ENCODE measurements around the gene AATK.

The AATK gene

GRCh38 chr17:81091774-81092517, 74.1 kb downstream of the AATK start:
- Histone ChIP-seq H3K27ac (ENCODE audit: low read length) (no peak overlapping the region), H3K4me1 (ENCODE audit: control insufficient read depth in 1 of 2, insufficient read depth in 2 of 2, low read length in 2 of 2) (peaks cover 12 to 38% of the 10 kb centered on the region in 2 donors), H3K4me3 (ENCODE audit: low read depth in 1 of 2, low read length in 2 of 2) (no peak overlapping the region), H3K36me3 (ENCODE audit: control insufficient read depth in 1 of 2, insufficient read depth in 2 of 2, low read length in 2 of 2) (peaks cover 0 to 25% of the 10 kb centered on the region in 2 donors), H3K9me3 (ENCODE audit: control insufficient read depth in 1 of 2, low read length in 2 of 2) (no peaks in the 10 kb centered on the region), H3K27me3 (ENCODE audit: low read depth, low read length) (no peaks in the 10 kb centered on the region)

- Histone ChIP-seq H3K27ac (ENCODE audit: low read length) (no peak overlapping the region), H3K4me1 (ENCODE audit: control insufficient read depth in 1 of 2, insufficient read depth in 2 of 2, low read length in 2 of 2) (peaks cover 7 to 30% of the 10 kb centered on the region in 2 donors)
Measured at GRCh38 chr17:81091154-81091553, 74.9 kb downstream of the AATK start.

GRCh38 chr17:81090361-81091136, 75.5 kb downstream of the AATK start:
- Histone ChIP-seq H3K4me3 (ENCODE audit: low read depth in 1 of 2, low read length in 2 of 2) (no peak overlapping the region), H3K36me3 (ENCODE audit: control insufficient read depth in 1 of 2, insufficient read depth in 2 of 2, low read length in 2 of 2) (peaks cover 0 to 36% of the 10 kb centered on the region in 2 donors), H3K9me3 (ENCODE audit: control insufficient read depth in 1 of 2, low read length in 2 of 2) (no peaks in the 10 kb centered on the region), H3K4me1 (ENCODE audit: control insufficient read depth in 1 of 2, insufficient read depth in 2 of 2, low read length in 2 of 2) (peaks cover 4 to 24% of the 10 kb centered on the region in 2 donors), H3K27me3 (ENCODE audit: low read depth, low read length) (no peaks in the 10 kb centered on the region), H3K27ac (ENCODE audit: low read length) (no peak overlapping the region)

More at GRCh38 chr17:81091154-81091553, 74.9 kb downstream of the AATK start:
- Histone ChIP-seq H3K36me3 (ENCODE audit: control insufficient read depth in 1 of 2, insufficient read depth in 2 of 2, low read length in 2 of 2) (peaks cover 0 to 33% of the 10 kb centered on the region in 2 donors), H3K4me3 (ENCODE audit: low read depth in 1 of 2, low read length in 2 of 2) (no peak overlapping the region), H3K9me3 (ENCODE audit: control insufficient read depth in 1 of 2, low read length in 2 of 2) (no peaks in the 10 kb centered on the region), H3K27me3 (ENCODE audit: low read depth, low read length) (no peaks in the 10 kb centered on the region)

GRCh38 chr17:81086789-81087551, 79.1 kb downstream of the AATK start:
- Histone ChIP-seq H3K9me3 (ENCODE audit: control insufficient read depth in 1 of 2, low read length in 2 of 2) (no peaks in the 10 kb centered on the region), H3K4me1 (ENCODE audit: control insufficient read depth in 1 of 2, insufficient read depth in 2 of 2, low read length in 2 of 2) (peaks cover 0 to 14% of the 10 kb centered on the region in 2 donors), H3K27ac (ENCODE audit: low read length) (no peak overlapping the region), H3K4me3 (ENCODE audit: low read depth in 1 of 2, low read length in 2 of 2) (no peak overlapping the region), H3K27me3 (ENCODE audit: low read depth, low read length) (no peaks in the 10 kb centered on the region), H3K36me3 (ENCODE audit: control insufficient read depth in 1 of 2, insufficient read depth in 2 of 2, low read length in 2 of 2) (peaks cover 4 to 46% of the 10 kb centered on the region in 2 donors)

- no peaks in the 10 kb centered on the region for H3K9me3 ChIP-seq (ENCODE audit: control insufficient read depth in 1 of 2, low read length in 2 of 2)
- H3K27ac ChIP-seq (ENCODE audit: low read length) = no peak overlapping the region
- peaks cover 4 to 46% of the 10 kb centered on the region in 2 donors for H3K36me3 ChIP-seq (ENCODE audit: control insufficient read depth in 1 of 2, insufficient read depth in 2 of 2, low read length in 2 of 2)
- peaks cover 0 to 21% of the 10 kb centered on the region in 2 donors for H3K4me1 ChIP-seq (ENCODE audit: control insufficient read depth in 1 of 2, insufficient read depth in 2 of 2, low read length in 2 of 2)
- no peaks in the 10 kb centered on the region for H3K27me3 ChIP-seq (ENCODE audit: low read depth, low read length)
- H3K4me3 ChIP-seq (ENCODE audit: low read depth in 1 of 2, low read length in 2 of 2) = no peak overlapping the region
Measured at GRCh38 chr17:81085420-81085911, 80.6 kb downstream of the AATK start.

GRCh38 chr17:81084680-81085419, 81.2 kb downstream of the AATK start:
- Histone ChIP-seq H3K4me3 (ENCODE audit: low read depth in 1 of 2, low read length in 2 of 2) (no peak overlapping the region), H3K27me3 (ENCODE audit: low read depth, low read length) (no peaks in the 10 kb centered on the region), H3K36me3 (ENCODE audit: control insufficient read depth in 1 of 2, insufficient read depth in 2 of 2, low read length in 2 of 2) (peaks cover 4 to 46% of the 10 kb centered on the region in 2 donors), H3K27ac (ENCODE audit: low read length) (no peak overlapping the region), H3K9me3 (ENCODE audit: control insufficient read depth in 1 of 2, low read length in 2 of 2) (no peaks in the 10 kb centered on the region), H3K4me1 (ENCODE audit: control insufficient read depth in 1 of 2, insufficient read depth in 2 of 2, low read length in 2 of 2) (peaks cover 0 to 22% of the 10 kb centered on the region in 2 donors)

- Histone ChIP-seq H3K9me3 (ENCODE audit: control insufficient read depth in 1 of 2, low read length in 2 of 2) (no peaks in the 10 kb centered on the region), H3K36me3 (ENCODE audit: control insufficient read depth in 1 of 2, insufficient read depth in 2 of 2, low read length in 2 of 2) (peaks cover 4 to 41% of the 10 kb centered on the region in 2 donors), H3K27me3 (ENCODE audit: low read depth, low read length) (no peaks in the 10 kb centered on the region), H3K4me3 (ENCODE audit: low read depth in 1 of 2, low read length in 2 of 2) (no peak overlapping the region), H3K4me1 (ENCODE audit: control insufficient read depth in 1 of 2, insufficient read depth in 2 of 2, low read length in 2 of 2) (peaks cover 0 to 23% of the 10 kb centered on the region in 2 donors), H3K27ac (ENCODE audit: low read length) (no peak overlapping the region)
Measured at GRCh38 chr17:81083125-81083765, 82.8 kb downstream of the AATK start.

GRCh38 chr17:81082177-81083073, 83.6 kb downstream of the AATK start:
- peaks cover 0 to 23% of the 10 kb centered on the region in 2 donors for H3K4me1 ChIP-seq (ENCODE audit: control insufficient read depth in 1 of 2, insufficient read depth in 2 of 2, low read length in 2 of 2)
- H3K9me3 ChIP-seq (ENCODE audit: control insufficient read depth in 1 of 2, low read length in 2 of 2) = no peaks in the 10 kb centered on the region
- peaks cover 4 to 33% of the 10 kb centered on the region in 2 donors for H3K36me3 ChIP-seq (ENCODE audit: control insufficient read depth in 1 of 2, insufficient read depth in 2 of 2, low read length in 2 of 2)
- H3K4me3 ChIP-seq (ENCODE audit: low read depth in 1 of 2, low read length in 2 of 2) = no peak overlapping the region
- H3K27ac ChIP-seq (ENCODE audit: low read length) = no peak overlapping the region
- H3K27me3 ChIP-seq (ENCODE audit: low read depth, low read length) = no peaks in the 10 kb centered on the region

GRCh38 chr17:81081222-81082176, 84.5 kb downstream of the AATK start:
- no peak overlapping the region for H3K27ac ChIP-seq (ENCODE audit: low read length)
- no peak overlapping the region for H3K4me3 ChIP-seq (ENCODE audit: low read depth in 1 of 2, low read length in 2 of 2)
- peaks cover 0 to 23% of the 10 kb centered on the region in 2 donors for H3K4me1 ChIP-seq (ENCODE audit: control insufficient read depth in 1 of 2, insufficient read depth in 2 of 2, low read length in 2 of 2)
- H3K9me3 ChIP-seq (ENCODE audit: control insufficient read depth in 1 of 2, low read length in 2 of 2) = no peaks in the 10 kb centered on the region
- no peaks in the 10 kb centered on the region for H3K27me3 ChIP-seq (ENCODE audit: low read depth, low read length)
- peaks cover 4 to 24% of the 10 kb centered on the region in 2 donors for H3K36me3 ChIP-seq (ENCODE audit: control insufficient read depth in 1 of 2, insufficient read depth in 2 of 2, low read length in 2 of 2)

All from muscle layer of duodenum (tissue), 2 donors.